GM13976 (cell line): Measurements from ENCODE around the gene KLHDC10.

Source experiments
- DNase-seq: peaks from one replicate; pipeline ENCODE4 v3.0.0; 2012; ENCODE audit warnings: low spot score
- CTCF ChIP-seq: IDR thresholded peaks from 2 replicates; pipeline ENCODE4 v1.5.1; 2012; ENCODE audit warnings: borderline replicate concordance, mild to moderate bottlenecking; ENCODE audit not compliant: insufficient read depth; ENCODE audit errors: extremely low read depth, missing control alignments, control extremely low read depth
- in situ Hi-C: fragments of 300-500 bp; cut with MboI; formaldehyde crosslinking; loops from one replicate; pipeline ENCODE4 v1.12.0; 2022; ENCODE audit warnings: low sequenced_read_pairs, mixed read lengths, inconsistent platforms; ENCODE audit not compliant: unreplicated experiment

Gene KLHDC10

GRCh38 chr7:130134106-130134636 lies 63.8 kb downstream of the KLHDC10 start:
- TF ChIP-seq CTCF: no peak
- in situ Hi-C loops: no loop called here
- DNase-seq: no peak

GRCh38 chr7:130134726-130135125 lies 64.4 kb downstream of the KLHDC10 start:
- DNase-seq: no peak
- TF ChIP-seq CTCF: no peak
- in situ Hi-C loops: no loop called here

GRCh38 chr7:130135208-130136205 lies 65.2 kb downstream of the KLHDC10 start:
- no peak for DNase-seq
- TF ChIP-seq CTCF: no peak
- in situ Hi-C loops: no loop called here

GRCh38 chr7:130136579-130137167 lies 66.3 kb downstream of the KLHDC10 start:
- DNase-seq: no peak
- no peak for TF ChIP-seq CTCF
- in situ Hi-C loops: no loop called here

- TF ChIP-seq CTCF: no peak
- no peak for DNase-seq
- in situ Hi-C loops: no loop called here
Measured at GRCh38 chr7:130137207-130137606, 66.9 kb downstream of the KLHDC10 start.

GRCh38 chr7:130139193-130139960 lies 69.0 kb downstream of the KLHDC10 start:
- in situ Hi-C loops: no loop called here
- DNase-seq: no peak
- TF ChIP-seq CTCF: no peak
